ENCODE measurements around the gene VPREB3. TPM values are rescaled to one million over a fixed set of nuclear protein-coding genes. Genes with fewer than 3 reads are reported as not detected.
A peak's percentile ranks its signal among the peaks of the same experiment; 100 is the strongest.
"Not testable (repeated sequence)": the region's sequence is repeated elsewhere in the genome, so short reads cannot be mapped to it uniquely, and the experiment has no call there.

Gene VPREB3
- total RNA-seq, 1 donor from 2014 or later = not detected

- DNase-seq (ENCODE audit: low read depth) = no peak
- no peak overlapping the region for H3K4me3 ChIP-seq (ENCODE audit: low read depth, low read length)
- no peak for TF ChIP-seq CTCF (conservative IDR thresholded peaks at IDR 0.05; ENCODE audit: low read depth, low read length)
Measured at GRCh38 chr22:23737696-23738095, 16.5 kb downstream of the VPREB3 start.

- H3K4me3 ChIP-seq (ENCODE audit: low read depth, low read length); DNase-seq (ENCODE audit: low read depth): not testable (repeated sequence)
Measured at GRCh38 chr22:23728108-23728507, 26.1 kb downstream of the VPREB3 start.

- no peak for TF ChIP-seq CTCF (conservative IDR thresholded peaks at IDR 0.05; ENCODE audit: low read depth, low read length)
- no peak for DNase-seq (ENCODE audit: low read depth)
- H3K4me3 ChIP-seq (ENCODE audit: low read depth, low read length) = no peak overlapping the region
Measured at GRCh38 chr22:23722724-23723123, 31.5 kb downstream of the VPREB3 start.

GRCh38 chr22:23722160-23722559 lies 32.1 kb downstream of the VPREB3 start:
- TF ChIP-seq CTCF (conservative IDR thresholded peaks at IDR 0.05; ENCODE audit: low read depth, low read length) = no peak
- no peak for DNase-seq (ENCODE audit: low read depth)

GRCh38 chr22:23720855-23721254 lies 33.4 kb downstream of the VPREB3 start:
- no peak for DNase-seq (ENCODE audit: low read depth)
- no peak overlapping the region for H3K4me3 ChIP-seq (ENCODE audit: low read depth, low read length)
- TF ChIP-seq CTCF (conservative IDR thresholded peaks at IDR 0.05; ENCODE audit: low read depth, low read length) = no peak

More at GRCh38 chr22:23722160-23722559, 32.1 kb downstream of the VPREB3 start:
- no peak overlapping the region for H3K4me3 ChIP-seq (ENCODE audit: low read depth, low read length)

DNA sequence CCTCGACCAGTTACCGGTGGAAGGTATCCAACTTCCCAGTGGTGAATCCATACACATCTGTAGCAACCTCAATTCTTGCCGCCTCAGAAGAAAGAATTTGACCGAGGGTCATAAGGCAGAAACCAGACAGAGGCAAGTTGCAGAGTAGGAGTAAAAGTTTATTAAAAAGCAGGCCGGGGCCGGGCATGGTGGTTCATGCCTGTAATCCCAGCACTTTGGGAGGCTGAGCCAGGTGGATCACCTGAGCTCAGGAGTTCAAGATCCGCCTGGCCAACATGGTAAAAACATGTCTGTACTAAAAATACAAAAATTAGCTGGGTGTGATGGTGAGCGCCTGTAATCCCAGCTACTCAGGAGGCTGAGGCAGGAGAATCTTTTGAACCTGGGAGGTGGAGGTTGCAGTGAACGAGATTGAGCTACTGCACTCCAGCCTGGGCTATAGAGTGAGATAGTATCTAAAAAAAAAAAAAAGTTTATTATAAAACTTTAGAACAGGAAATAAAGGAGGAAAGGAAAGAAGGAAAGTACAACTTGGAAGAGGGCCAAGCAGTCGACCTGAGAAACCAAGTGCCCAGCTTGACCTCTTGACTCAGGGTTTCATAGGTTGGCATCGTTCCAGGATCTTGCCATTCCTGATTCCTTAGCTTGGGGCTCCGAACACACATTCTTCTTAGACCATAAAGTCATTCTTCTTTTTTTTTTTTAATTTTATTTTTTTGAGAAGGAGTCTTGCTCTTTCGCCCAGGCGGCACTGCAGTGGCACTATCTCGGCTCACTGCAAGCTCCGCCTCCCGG lies 35.7 kb downstream of the VPREB3 start:
- DNase-seq (ENCODE audit: low read depth) = peak; percentile 41
- no peak for TF ChIP-seq CTCF (conservative IDR thresholded peaks at IDR 0.05; ENCODE audit: low read depth, low read length)

DNA sequence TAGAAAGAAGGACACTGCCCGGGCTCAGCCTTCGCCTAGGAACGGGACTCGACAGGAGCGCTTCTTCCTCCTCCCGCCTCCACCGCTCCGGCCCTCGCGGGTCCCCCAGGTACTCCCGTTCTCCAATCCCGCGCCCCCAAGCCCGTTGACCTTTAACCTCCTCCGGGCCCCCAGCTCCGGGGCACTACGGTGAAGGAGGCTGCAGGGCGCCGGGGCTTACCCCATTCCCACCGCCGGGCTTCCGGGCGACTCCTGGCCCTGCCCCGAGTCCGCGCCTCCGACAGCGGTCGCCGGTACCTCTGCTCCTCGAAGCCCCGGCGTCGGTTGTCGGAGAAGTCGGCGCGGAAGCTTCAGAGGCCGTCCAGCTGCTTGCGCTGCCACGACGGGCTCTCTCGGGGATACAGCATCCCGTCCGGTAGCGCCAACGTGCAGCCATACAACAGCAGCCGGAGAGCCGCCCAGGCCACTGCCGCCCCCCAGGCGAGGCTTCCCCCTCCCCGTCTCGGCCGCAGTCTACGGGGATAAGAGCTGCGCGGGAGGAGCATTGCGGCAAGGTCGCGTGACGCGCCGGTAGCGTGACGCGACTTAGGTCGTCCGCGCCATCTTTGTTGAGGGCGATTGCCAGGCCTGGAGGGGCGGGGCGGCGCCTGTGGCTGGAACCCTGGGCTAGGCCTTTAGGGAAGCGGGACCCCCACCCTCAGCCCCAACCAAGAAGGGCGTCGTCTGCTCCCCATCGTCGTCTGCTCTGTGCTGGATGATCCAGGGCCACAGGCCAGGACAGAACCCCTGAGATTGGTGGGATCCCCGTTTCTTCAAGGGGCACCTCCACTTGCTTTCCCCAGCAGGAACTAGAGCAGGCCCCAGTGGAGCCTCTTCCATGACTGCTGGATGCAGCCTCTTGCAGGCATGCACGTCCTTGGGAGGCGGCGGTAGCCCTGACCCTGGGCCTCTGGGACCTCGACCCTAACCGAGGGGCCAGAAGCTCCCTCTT lies 37.1 kb downstream of the VPREB3 start:
- no peak for DNase-seq (ENCODE audit: low read depth)
- peak overlapping the region; percentile 90 for H3K4me3 ChIP-seq (ENCODE audit: low read depth, low read length)

More for the DNA sequence above, 35.7 kb downstream of the VPREB3 start:
- H3K4me3 ChIP-seq (ENCODE audit: low read depth, low read length) = no peak overlapping the region

More for the DNA sequence above, 37.1 kb downstream of the VPREB3 start:
- no peak for TF ChIP-seq CTCF (conservative IDR thresholded peaks at IDR 0.05; ENCODE audit: low read depth, low read length)

Measured in epithelial cell of proximal tubule (primary cell).